WTC11 (cell line): Measurements from ENCODE around the gene GPC6.
"Not testable (repeated sequence)": the region's sequence is repeated elsewhere in the genome, so short reads cannot be mapped to it uniquely, and the experiment has no call there.

Experiments
- CREM ChIP-seq: sonication (generic); formaldehyde crosslinking; IDR thresholded peaks from 2 replicates; pipeline ENCODE4 v1.8.1; 2022; ENCODE audit warnings: mild to moderate bottlenecking, missing genetic modification reagents, moderate library complexity
- CTCF ChIP-seq: fragments of 200-600 bp; IDR thresholded peaks from 2 replicates; pipeline ENCODE4 v1.8.0; 2022; ENCODE audit warnings: antibody characterized with exemption
- HMGXB4 ChIP-seq: sonication (generic); formaldehyde crosslinking; IDR thresholded peaks from 2 replicates; pipeline ENCODE4 v1.8.1; 2023; ENCODE audit warnings: mild to moderate bottlenecking, moderate library complexity, missing genetic modification reagents
- PREB ChIP-seq: sonication (generic); formaldehyde crosslinking; IDR thresholded peaks from 2 replicates; pipeline ENCODE4 v1.8.1; 2022; ENCODE audit warnings: mild to moderate bottlenecking, missing genetic modification reagents, moderate library complexity, borderline replicate concordance
- TEAD1 ChIP-seq: sonication (generic); formaldehyde crosslinking; IDR thresholded peaks from 2 replicates; pipeline ENCODE4 v1.8.0; 2022; ENCODE audit warnings: mild to moderate bottlenecking, missing genetic modification reagents

- TF ChIP-seq CTCF; HMGXB4 (CRISPR knock-in tag); PREB (CRISPR knock-in tag); CREM (CRISPR knock-in tag); TEAD1 (CRISPR knock-in tag): not testable (repeated sequence)
Measured at GRCh38 chr13:93454676-93455235, 228.1 kb downstream of the GPC6 start.
